ENCODE data around the gene PDE3B. TPM values are rescaled to one million over a fixed set of nuclear protein-coding genes. Genes with fewer than 3 reads are reported as not detected.
"Not testable (repeated sequence)": the region's sequence is repeated elsewhere in the genome, so short reads cannot be mapped to it uniquely, and the experiment has no call there.

Gene PDE3B
- total RNA-seq, 1 donor from 2014 or later = 26.9 TPM

DNA sequence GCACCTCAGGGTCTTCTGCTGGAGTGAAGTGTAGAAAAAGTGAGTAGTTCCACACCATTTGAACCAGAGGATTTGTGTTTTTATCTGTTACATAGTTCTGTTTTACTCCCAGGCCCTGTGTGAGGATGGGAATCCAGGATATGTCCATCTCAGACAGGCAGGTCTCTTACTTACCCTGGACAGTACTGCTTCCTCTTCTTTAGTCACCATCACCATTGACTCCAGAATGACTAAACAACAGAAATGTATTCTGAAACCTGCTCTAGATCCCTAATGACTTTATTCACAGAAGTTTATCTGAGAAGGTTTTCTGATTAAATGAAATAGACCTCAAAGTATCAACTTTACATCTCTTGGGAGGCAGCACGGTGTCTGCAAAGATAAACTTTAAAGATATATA is 214.8 kb downstream of the PDE3B start:
- DNase-seq (ENCODE audit: low spot score, unreplicated experiment) = no peak
- no peak overlapping the region for H3K27ac Mint-ChIP-seq

GRCh38 chr11:14860511-14860910 is 216.9 kb downstream of the PDE3B start:
- no peak for DNase-seq (ENCODE audit: low spot score, unreplicated experiment)
- no peak for TF ChIP-seq CTCF (IDR thresholded peaks at IDR 0.05; ENCODE audit: unreplicated experiment)
- peaks cover 35% of the 10 kb centered on the region for H3K36me3 Mint-ChIP-seq (ENCODE audit: insufficient read depth)
- H3K27ac Mint-ChIP-seq = no peak overlapping the region
- peaks cover 18% of the 10 kb centered on the region for H3K9me3 Mint-ChIP-seq (ENCODE audit: low read depth)
- H3K27me3 Mint-ChIP-seq = no peaks in the 10 kb centered on the region
- H3K4me3 Mint-ChIP-seq (ENCODE audit: low read depth) = no peak overlapping the region
- H3K4me1 Mint-ChIP-seq (ENCODE audit: low read depth) = peaks cover 14% of the 10 kb centered on the region

More for the DNA sequence above, 214.8 kb downstream of the PDE3B start:
- TF ChIP-seq CTCF (IDR thresholded peaks at IDR 0.05; ENCODE audit: unreplicated experiment) = no peak
- Mint-ChIP-seq H3K4me3 (ENCODE audit: low read depth) (no peak overlapping the region), H3K36me3 (ENCODE audit: insufficient read depth) (peaks cover 20% of the 10 kb centered on the region), H3K4me1 (ENCODE audit: low read depth) (peaks cover 14% of the 10 kb centered on the region), H3K27me3 (no peaks in the 10 kb centered on the region), H3K9me3 (ENCODE audit: low read depth) (peaks cover 5% of the 10 kb centered on the region)

GRCh38 chr11:14861680-14862079 is 218.1 kb downstream of the PDE3B start:
- Mint-ChIP-seq H3K4me3 (ENCODE audit: low read depth) (no peak overlapping the region), H3K36me3 (ENCODE audit: insufficient read depth) (peaks cover 33% of the 10 kb centered on the region), H3K27me3 (no peaks in the 10 kb centered on the region), H3K9me3 (ENCODE audit: low read depth) (peaks cover 18% of the 10 kb centered on the region), H3K27ac (no peak overlapping the region), H3K4me1 (ENCODE audit: low read depth) (peaks cover 10% of the 10 kb centered on the region)
- DNase-seq (ENCODE audit: low spot score, unreplicated experiment) = no peak
- no peak for TF ChIP-seq CTCF (IDR thresholded peaks at IDR 0.05; ENCODE audit: unreplicated experiment)

- DNase-seq (ENCODE audit: low spot score, unreplicated experiment); H3K27ac Mint-ChIP-seq; H3K4me3 Mint-ChIP-seq (ENCODE audit: low read depth); H3K4me1 Mint-ChIP-seq (ENCODE audit: low read depth); H3K27me3 Mint-ChIP-seq: not testable (repeated sequence)
- Mint-ChIP-seq H3K36me3 (ENCODE audit: insufficient read depth) (peaks cover 34% of the 10 kb centered on the region), H3K9me3 (ENCODE audit: low read depth) (peaks cover 18% of the 10 kb centered on the region)
Measured at GRCh38 chr11:14863775-14864174, 220.2 kb downstream of the PDE3B start.

DNA sequence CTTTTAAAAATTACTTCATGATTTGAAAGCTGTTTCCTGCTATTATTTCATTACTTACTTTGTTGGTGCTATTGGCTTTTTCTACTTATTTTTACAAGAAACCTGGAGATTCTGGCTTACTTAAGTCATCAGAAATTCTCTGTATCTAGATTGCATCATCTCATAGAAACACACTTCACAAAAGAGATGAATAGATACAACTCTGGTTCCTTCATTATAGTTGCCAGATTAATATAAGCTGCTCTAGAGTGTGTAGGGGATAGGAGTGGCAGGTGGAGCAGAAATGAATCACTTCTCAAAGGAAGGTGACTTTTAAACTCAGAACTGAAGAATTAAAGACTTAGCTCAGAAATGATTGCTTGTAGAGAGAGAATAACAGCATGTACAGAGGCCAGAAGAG is 228.4 kb downstream of the PDE3B start:
- Mint-ChIP-seq H3K4me1 (ENCODE audit: low read depth) (no peaks in the 10 kb centered on the region), H3K36me3 (ENCODE audit: insufficient read depth) (peaks cover 5% of the 10 kb centered on the region), H3K4me3 (ENCODE audit: low read depth) (no peak overlapping the region), H3K27me3 (no peaks in the 10 kb centered on the region), H3K9me3 (ENCODE audit: low read depth) (no peaks in the 10 kb centered on the region), H3K27ac (no peak overlapping the region)
- no peak for DNase-seq (ENCODE audit: low spot score, unreplicated experiment)
- TF ChIP-seq CTCF (IDR thresholded peaks at IDR 0.05; ENCODE audit: unreplicated experiment) = no peak

DNA sequence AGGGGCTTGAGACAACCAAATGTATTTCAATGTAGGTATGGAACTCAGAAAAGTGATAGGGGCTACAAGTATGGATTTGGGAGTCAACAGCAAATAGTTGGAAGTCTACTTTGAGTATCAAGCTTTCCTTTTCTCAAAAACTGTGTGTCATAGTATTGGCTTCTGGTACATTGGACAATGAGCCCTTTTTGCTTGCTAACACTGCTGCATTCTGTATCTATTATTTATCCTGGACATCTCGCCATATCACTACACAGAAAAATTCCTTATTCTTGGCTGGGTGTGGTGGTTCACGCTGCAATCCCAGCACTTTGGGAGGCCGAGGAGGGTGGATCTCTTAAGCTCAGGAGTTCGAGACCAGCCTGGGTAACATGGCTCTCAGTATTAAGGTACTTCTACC is 230.0 kb downstream of the PDE3B start:
- no peak for DNase-seq (ENCODE audit: low spot score, unreplicated experiment)
- no peaks in the 10 kb centered on the region for H3K9me3 Mint-ChIP-seq (ENCODE audit: low read depth)
- TF ChIP-seq CTCF (IDR thresholded peaks at IDR 0.05; ENCODE audit: unreplicated experiment) = no peak
- H3K4me3 Mint-ChIP-seq (ENCODE audit: low read depth) = no peak overlapping the region
- H3K36me3 Mint-ChIP-seq (ENCODE audit: insufficient read depth) = peaks cover 8% of the 10 kb centered on the region
- no peaks in the 10 kb centered on the region for H3K27me3 Mint-ChIP-seq
- no peak overlapping the region for H3K27ac Mint-ChIP-seq
- H3K4me1 Mint-ChIP-seq (ENCODE audit: low read depth) = no peaks in the 10 kb centered on the region

Measured in progenitor cell of endocrine pancreas (in vitro differentiated cells).